GM12878 (cell line): Measurements from ENCODE around the gene PTGES3L. TPM values are rescaled to one million over a fixed set of nuclear protein-coding genes. Genes with fewer than 3 reads are reported as not detected.

ENCODE experiments used
- ATF2 ChIP-seq: IDR thresholded peaks from 2 replicates; pipeline ENCODE4 v1.6.1; 2012; ENCODE audit warnings: low read length, inconsistent platforms
- BCL11A ChIP-seq: IDR thresholded peaks from 2 replicates; pipeline ENCODE4 v1.6.1; 2011; ENCODE audit warnings: low read depth, low read length
- BRCA1 ChIP-seq: IDR thresholded peaks from 2 replicates; pipeline ENCODE4 v1.6.1; 2011; ENCODE audit warnings: low read depth, low read length, improper control_type of control experiment
- CHD1 ChIP-seq: IDR thresholded peaks from 2 replicates; pipeline ENCODE4 v1.6.1; 2012; ENCODE audit warnings: low read depth, low read length, improper control_type of control experiment
- CHD2 ChIP-seq: IDR thresholded peaks from 2 replicates; pipeline ENCODE4 v1.6.1; 2011; ENCODE audit warnings: low read depth, low read length, improper control_type of control experiment, borderline replicate concordance
- DPF2 ChIP-seq: fragments of 450-650 bp; IDR thresholded peaks from 2 replicates; pipeline ENCODE4 v1.6.1; 2017; ENCODE audit warnings: mild to moderate bottlenecking
- EED ChIP-seq: sonication (generic); IDR thresholded peaks from 2 replicates; pipeline ENCODE4 v1.6.1; 2016; ENCODE audit warnings: antibody characterized with exemption, low read depth
- GATAD2B ChIP-seq: fragments of 450-650 bp; conservative IDR thresholded peaks from 2 replicates; pipeline ENCODE4 v1.6.1; 2017; ENCODE audit warnings: low read depth, mild to moderate bottlenecking, moderate library complexity
- HDAC6 ChIP-seq: fragments of 200-600 bp; sonication (generic); IDR thresholded peaks from one replicate; pipeline ENCODE4 v1.8.0; 2017; ENCODE audit warnings: antibody characterized with exemption; ENCODE audit not compliant: unreplicated experiment
- HDGF ChIP-seq: fragments of 450-650 bp; IDR thresholded peaks from 2 replicates; pipeline ENCODE4 v1.6.1; 2016; ENCODE audit warnings: antibody characterized with exemption
- KAT2A ChIP-seq: conservative IDR thresholded peaks from 2 replicates; pipeline ENCODE4 v1.6.1; 2011; ENCODE audit warnings: low read depth, low read length; ENCODE audit not compliant: control insufficient read depth
- MYC ChIP-seq: IDR thresholded peaks from 2 replicates; pipeline ENCODE4 v1.6.1; 2011; ENCODE audit warnings: mild to moderate bottlenecking, low read length, moderate library complexity, inconsistent platforms; ENCODE audit not compliant: insufficient read depth, insufficient replicate concordance, insufficient read length, severe bottlenecking
- POLR2AphosphoS2 ChIP-seq: IDR thresholded peaks from 2 replicates; pipeline ENCODE4 v1.6.1; 2011; ENCODE audit warnings: low read depth, mild to moderate bottlenecking, low read length, improper control_type of control experiment, moderate library complexity
- SKIL ChIP-seq: fragments of 450-650 bp; IDR thresholded peaks from 2 replicates; pipeline ENCODE4 v1.6.1; 2017; ENCODE audit warnings: mild to moderate bottlenecking, low read depth, inconsistent platforms; ENCODE audit not compliant: poor library complexity, severe bottlenecking
- SMAD1 ChIP-seq: fragments of 450-650 bp; IDR thresholded peaks from 2 replicates; pipeline ENCODE4 v1.6.1; 2018; ENCODE audit warnings: mild to moderate bottlenecking, low read depth; ENCODE audit not compliant: partially characterized antibody
- SMAD5 ChIP-seq: IDR thresholded peaks from 2 replicates; pipeline ENCODE4 v1.6.1; 2016; ENCODE audit warnings: antibody characterized with exemption, low read depth
- SMARCA5 ChIP-seq: fragments of 450-650 bp; IDR thresholded peaks from 2 replicates; pipeline ENCODE4 v1.6.1; 2017; ENCODE audit warnings: mild to moderate bottlenecking
- TCF7 ChIP-seq: IDR thresholded peaks from 2 replicates; pipeline ENCODE4 v1.6.1; 2014; ENCODE audit warnings: antibody characterized with exemption, borderline replicate concordance
- ZBTB4 ChIP-seq: fragments of 450-650 bp; formaldehyde crosslinking; IDR thresholded peaks from 2 replicates; pipeline ENCODE4 v1.4.0; 2022; ENCODE audit warnings: mild to moderate bottlenecking, moderate library complexity
- ZZZ3 ChIP-seq: IDR thresholded peaks from 2 replicates; pipeline ENCODE4 v1.6.1; 2011; ENCODE audit warnings: low read depth; ENCODE audit not compliant: control insufficient read depth, insufficient read length
- polyA plus RNA-seq, 11 experiments: library from polyadenylated mRNA; depleted of rRNA in 4 of 11; unstranded in 6 of 11; stranded (reverse) in 5 of 11; fragments of >200 nt; fragmentation: Nextera tagmentation in 4 of 11; fragmentation: Illumina TruSeq in 1 of 11; extraction: Ambion mirVana in 4 of 11; extraction: Trizol in 1 of 11; gene quantifications; 1 replicate in 1 of 11; 2 replicates in 10 of 11; pipeline versions ENCODE4 v1.2.1 to v1.2.3, GENCODE V29; 2011 to 2016; ENCODE audit warnings: inconsistent platforms in 2 of 11, missing spikeins in 2 of 11, low read depth in 1 of 11
- total RNA-seq, 4 experiments: library from RNA; depleted of rRNA in 3 of 4; stranded (reverse); fragments of >200 nt in 3 of 4; fragmentation: Illumina TruSeq in 1 of 4; extraction: Trizol in 1 of 4; gene quantifications; 2 replicates each; pipeline versions ENCODE4 v1.2.1 to v1.2.3, GENCODE V29; 2013 to 2021
- TF ChIP-seq, protein P1 (sequence below), 3 experiments: IDR thresholded peaks in 2 of 3; conservative IDR thresholded peaks in 1 of 3; 2 replicates each; pipeline ENCODE4 v1.5.1; 2011; ENCODE audit warnings: low read depth in 3 of 3, low read length in 3 of 3, mild to moderate bottlenecking in 3 of 3, control low read depth in 2 of 3, moderate library complexity in 2 of 3, inconsistent platforms in 1 of 3, mixed read lengths in 1 of 3; ENCODE audit not compliant: control insufficient read depth in 2 of 3, insufficient read depth in 1 of 3; ENCODE audit errors: extremely low read depth in 1 of 3

PTGES3L gene
- total and polyA plus RNA-seq, 10 of the 15 experiments (the other 5 are each of a cell fraction or from before 2014, with no cell fraction given), result 0.11 to 2.3 (median 0.98) TPM

DNA sequence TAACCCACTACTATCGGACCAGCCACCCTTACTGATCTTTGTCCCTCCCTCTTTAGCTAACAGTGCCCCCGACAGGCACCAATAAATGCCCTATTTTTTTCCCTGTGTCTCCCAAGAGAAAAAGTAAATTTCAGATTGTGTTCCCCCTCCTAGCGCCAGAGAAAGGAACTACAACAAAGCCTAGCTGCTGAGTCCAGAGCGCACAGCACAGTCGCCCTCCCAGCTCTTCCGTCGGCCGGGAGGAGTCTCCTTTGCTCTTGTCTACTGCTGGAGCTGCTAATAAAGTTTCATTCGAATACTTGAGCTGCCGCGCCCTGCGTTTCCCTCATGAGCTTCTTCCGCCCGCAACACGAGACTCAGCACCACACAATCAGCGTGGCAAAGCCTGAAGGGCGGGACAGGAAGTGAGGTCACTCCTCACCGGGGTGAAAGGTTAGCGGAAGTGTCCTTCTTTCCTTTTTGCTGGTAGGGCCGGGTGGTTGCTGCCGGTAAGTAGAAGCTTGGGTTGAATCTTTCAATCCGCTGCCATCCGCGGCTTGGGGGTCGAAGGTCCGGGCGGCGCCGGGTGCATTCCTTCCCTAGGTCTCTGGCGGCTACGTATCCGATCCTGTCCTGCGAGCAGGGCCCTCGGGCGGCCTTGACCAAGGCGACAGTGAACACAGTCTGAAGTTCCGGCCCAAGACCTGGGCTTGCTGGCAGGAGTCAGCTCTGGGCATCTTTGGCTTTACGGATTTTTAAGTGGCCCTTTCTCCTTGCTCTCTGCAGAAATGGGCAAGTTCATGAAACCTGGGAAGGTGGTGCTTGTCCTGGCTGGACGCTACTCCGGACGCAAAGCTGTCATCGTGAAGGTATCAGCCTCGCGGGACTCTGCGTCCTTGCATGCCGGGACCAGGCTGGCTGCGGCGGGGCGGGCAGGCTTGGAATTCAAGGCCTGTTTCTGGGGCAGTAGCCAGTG lies 18.4 kb upstream of the PTGES3L start, which contains the start of gene RPL27 (continued):
- TF ChIP-seq ZBTB4 (CRISPR knock-in tag) (no peak), TCF7 (peak; percentile 80), CHD1 (no peak), POLR2AphosphoS2 (peak; percentile 94), SKIL (peak; percentile 91), CHD2 (peak; percentile 91), BCL11A (no peak), HDGF (peak; percentile 61; the same call in 1 of the 2 replicates), ATF2 (peak; percentile 79), DPF2 (0 out of 2 replicates have a peak, but pooled peaks have one; percentile 53), SMARCA5 (peak; percentile 55; the same call in 1 of the 2 replicates), MYC (peak; percentile 94), SMAD1 (peak; percentile 70), GATAD2B (peak; percentile 64; the same call in 1 of the 2 replicates), HDAC6 (no peak), ZZZ3 (peak; percentile 66), KAT2A (no peak; the same call in 1 of the 2 replicates), EED (peak; percentile 57; the same call in 1 of the 2 replicates), SMAD5 (peak; percentile 89; the same call in 1 of the 2 replicates), BRCA1 (no peak)
- TF ChIP-seq, protein P1, sequence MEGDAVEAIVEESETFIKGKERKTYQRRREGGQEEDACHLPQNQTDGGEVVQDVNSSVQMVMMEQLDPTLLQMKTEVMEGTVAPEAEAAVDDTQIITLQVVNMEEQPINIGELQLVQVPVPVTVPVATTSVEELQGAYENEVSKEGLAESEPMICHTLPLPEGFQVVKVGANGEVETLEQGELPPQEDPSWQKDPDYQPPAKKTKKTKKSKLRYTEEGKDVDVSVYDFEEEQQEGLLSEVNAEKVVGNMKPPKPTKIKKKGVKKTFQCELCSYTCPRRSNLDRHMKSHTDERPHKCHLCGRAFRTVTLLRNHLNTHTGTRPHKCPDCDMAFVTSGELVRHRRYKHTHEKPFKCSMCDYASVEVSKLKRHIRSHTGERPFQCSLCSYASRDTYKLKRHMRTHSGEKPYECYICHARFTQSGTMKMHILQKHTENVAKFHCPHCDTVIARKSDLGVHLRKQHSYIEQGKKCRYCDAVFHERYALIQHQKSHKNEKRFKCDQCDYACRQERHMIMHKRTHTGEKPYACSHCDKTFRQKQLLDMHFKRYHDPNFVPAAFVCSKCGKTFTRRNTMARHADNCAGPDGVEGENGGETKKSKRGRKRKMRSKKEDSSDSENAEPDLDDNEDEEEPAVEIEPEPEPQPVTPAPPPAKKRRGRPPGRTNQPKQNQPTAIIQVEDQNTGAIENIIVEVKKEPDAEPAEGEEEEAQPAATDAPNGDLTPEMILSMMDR (IDR thresholded peaks at IDR 0.05 in 2 of 3, conservative IDR thresholded peaks at IDR 0.05 in 1 of 3; ENCODE audit: control insufficient read depth in 2 of 3, extremely low read depth in 1 of 3, insufficient read depth in 1 of 3, low read depth in 3 of 3, low read length in 3 of 3), result peak; percentile 83 to 89 (median 88)
